ENCODE data around the gene ESR1. TPM values are rescaled to one million over a fixed set of nuclear protein-coding genes. Genes with fewer than 3 reads are reported as not detected.

ESR1 gene
- total and polyA plus RNA-seq, 11 donors: 0.15 to 3.5 (median 0.93) TPM

DNA sequence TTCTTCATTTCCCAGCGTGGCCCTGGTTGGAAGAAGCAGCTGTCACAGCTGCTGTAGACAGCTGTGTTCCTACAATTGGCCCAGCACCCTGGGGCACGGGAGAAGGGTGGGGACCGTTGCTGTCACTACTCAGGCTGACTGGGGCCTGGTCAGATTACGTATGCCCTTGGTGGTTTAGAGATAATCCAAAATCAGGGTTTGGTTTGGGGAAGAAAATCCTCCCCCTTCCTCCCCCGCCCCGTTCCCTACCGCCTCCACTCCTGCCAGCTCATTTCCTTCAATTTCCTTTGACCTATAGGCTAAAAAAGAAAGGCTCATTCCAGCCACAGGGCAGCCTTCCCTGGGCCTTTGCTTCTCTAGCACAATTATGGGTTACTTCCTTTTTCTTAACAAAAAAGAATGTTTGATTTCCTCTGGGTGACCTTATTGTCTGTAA lies 292.7 kb downstream of the ESR1 start:
- H3K27me3 ChIP-seq: no peaks in the 10 kb centered on the region
- peak overlapping the region in 10 of 12 donors; percentile 4 to 68 (median 50) for H3K27ac ChIP-seq
- WGBS, 4 donors: 31 to 37% (median 35%) methylated on average over 7 of the region's 7 CpGs
- intact Hi-C loops (cut with DNase I): no loop called here
- H3K4me3 ChIP-seq: no peak overlapping the region
- DNase-seq (peak; percentile 39 to 80 (median 60)), ATAC-seq (peak; percentile 44 to 85 (median 80))
- H3K36me3 ChIP-seq: no peaks in the 10 kb centered on the region
- TF ChIP-seq, protein P1, sequence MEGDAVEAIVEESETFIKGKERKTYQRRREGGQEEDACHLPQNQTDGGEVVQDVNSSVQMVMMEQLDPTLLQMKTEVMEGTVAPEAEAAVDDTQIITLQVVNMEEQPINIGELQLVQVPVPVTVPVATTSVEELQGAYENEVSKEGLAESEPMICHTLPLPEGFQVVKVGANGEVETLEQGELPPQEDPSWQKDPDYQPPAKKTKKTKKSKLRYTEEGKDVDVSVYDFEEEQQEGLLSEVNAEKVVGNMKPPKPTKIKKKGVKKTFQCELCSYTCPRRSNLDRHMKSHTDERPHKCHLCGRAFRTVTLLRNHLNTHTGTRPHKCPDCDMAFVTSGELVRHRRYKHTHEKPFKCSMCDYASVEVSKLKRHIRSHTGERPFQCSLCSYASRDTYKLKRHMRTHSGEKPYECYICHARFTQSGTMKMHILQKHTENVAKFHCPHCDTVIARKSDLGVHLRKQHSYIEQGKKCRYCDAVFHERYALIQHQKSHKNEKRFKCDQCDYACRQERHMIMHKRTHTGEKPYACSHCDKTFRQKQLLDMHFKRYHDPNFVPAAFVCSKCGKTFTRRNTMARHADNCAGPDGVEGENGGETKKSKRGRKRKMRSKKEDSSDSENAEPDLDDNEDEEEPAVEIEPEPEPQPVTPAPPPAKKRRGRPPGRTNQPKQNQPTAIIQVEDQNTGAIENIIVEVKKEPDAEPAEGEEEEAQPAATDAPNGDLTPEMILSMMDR (IDR thresholded peaks at IDR 0.05): no peak
- no peak for TF ChIP-seq POLR2A (IDR thresholded peaks at IDR 0.05)
- no peaks in the 10 kb centered on the region for H3K9me3 ChIP-seq
- peaks cover 0 to 29% (median 14%) of the 10 kb centered on the region in 12 donors for H3K4me1 ChIP-seq

DNA sequence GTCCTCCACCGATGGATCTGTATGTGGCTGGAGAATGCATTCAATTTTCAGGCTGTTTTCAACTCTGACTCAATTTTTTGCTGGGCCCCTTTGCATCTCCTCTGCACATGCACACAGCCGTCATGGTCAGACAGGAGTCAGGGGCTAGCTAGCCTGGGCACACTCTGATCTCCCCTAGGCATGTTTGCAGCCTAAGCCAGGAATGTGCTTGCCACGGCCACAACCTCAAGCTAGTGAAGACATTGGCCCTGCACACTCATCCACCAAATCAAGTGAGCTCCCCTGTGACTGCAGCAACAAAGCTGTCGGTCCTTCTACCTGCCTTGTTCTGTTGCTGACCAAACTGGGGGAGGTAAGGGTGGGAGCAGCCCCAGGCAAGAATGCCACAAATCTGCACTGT lies 300.5 kb downstream of the ESR1 start:
- intact Hi-C loops (cut with DNase I): no loop called here
- no peaks in the 10 kb centered on the region for H3K27me3 ChIP-seq

DNA sequence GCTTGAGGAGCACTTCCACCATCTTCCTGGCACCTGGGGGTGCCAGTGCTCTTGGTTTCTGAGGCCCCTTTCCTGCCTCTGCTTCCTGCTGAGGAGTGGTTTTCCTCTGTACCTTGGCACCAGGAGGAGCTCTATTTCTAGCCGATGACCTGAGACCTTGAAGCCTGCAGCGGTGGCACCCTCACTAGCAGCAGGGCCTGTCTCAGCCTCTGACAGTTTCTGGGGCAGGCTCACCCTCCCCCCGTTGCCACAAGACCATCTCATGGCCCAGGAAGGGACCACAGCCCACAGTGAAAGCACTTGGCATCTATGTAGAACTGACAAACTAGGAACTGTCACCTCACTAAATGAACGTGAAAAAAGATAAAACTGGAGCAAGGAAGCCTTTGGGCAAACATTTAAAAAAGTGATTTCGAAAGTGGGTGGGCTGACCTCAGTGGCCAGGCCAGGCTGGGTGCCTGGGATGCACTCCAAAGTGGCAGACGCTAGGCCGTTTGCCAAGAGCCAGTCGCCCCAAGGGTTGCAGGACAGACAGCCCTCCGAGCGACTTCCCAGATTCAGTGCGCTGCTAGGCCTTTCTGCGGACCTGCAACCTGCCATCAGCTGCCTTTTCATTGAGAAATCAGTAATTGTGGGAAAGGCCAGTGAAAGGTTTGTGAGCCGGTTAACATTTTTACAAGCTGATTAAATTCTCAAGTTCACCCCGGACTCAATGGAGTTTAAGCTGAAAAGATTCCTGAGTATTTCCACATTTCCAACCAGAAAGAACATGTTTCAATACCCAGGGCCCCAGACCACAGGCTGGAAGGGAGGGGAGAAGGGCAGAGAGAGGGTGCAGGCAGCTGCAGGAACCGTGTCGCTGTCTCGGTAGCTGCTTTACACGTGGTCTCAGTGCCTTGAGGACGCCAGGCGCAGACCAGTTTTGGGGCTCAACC lies 303.7 kb downstream of the ESR1 start:
- no peaks in the 10 kb centered on the region for H3K36me3 ChIP-seq
- no peaks in the 10 kb centered on the region for H3K27me3 ChIP-seq
- ATAC-seq: peak; percentile 96 to 97 (median 96)
- H3K4me3 ChIP-seq: no peak overlapping the region
- TF ChIP-seq, protein P1 (IDR thresholded peaks at IDR 0.05): no peak
- TF ChIP-seq POLR2A (IDR thresholded peaks at IDR 0.05): no peak
- peak overlapping the region; percentile 36 to 85 (median 78) for H3K27ac ChIP-seq
- WGBS, 4 donors: 49 to 58% (median 54%) methylated on average over 20 of the region's 20 CpGs
- H3K4me1 ChIP-seq: peaks cover 0 to 28% (median 21%) of the 10 kb centered on the region in 12 donors
- intact Hi-C loops (cut with DNase I): no loop called here
- DNase-seq: peak; percentile 63 to 84 (median 74)
- peaks cover 0 to 3% (median 0%) of the 10 kb centered on the region in 12 donors for H3K9me3 ChIP-seq

More for the DNA sequence above, 300.5 kb downstream of the ESR1 start:
- Histone ChIP-seq H3K4me1 (peaks cover 0 to 26% (median 20%) of the 10 kb centered on the region in 12 donors), H3K9me3 (peaks cover 0 to 3% (median 0%) of the 10 kb centered on the region in 12 donors), H3K4me3 (no peak overlapping the region), H3K36me3 (no peaks in the 10 kb centered on the region), H3K27ac (no peak overlapping the region)
- WGBS, 4 donors: 89 to 93% (median 91%) methylated on average over 4 of the region's 4 CpGs
- no peak for TF ChIP-seq POLR2A (IDR thresholded peaks at IDR 0.05)
- TF ChIP-seq, protein P1 (IDR thresholded peaks at IDR 0.05): no peak
- ATAC-seq (no peak), DNase-seq (no peak)
